SK-N-SH (cell line): ENCODE data around the gene LARGE1. TPM values are rescaled to one million over a fixed set of nuclear protein-coding genes. Genes with fewer than 3 reads are reported as not detected.

ENCODE experiments used
- CTCF ChIA-PET: fragments of 300-600, 350-600 bp; formaldehyde crosslinking; extraction: SDS; loops from one replicate; lab custom pipeline; 2021; lab: Yijun Ruan, JAX
- POLR2A ChIA-PET: fragments of 350-600 bp; sonication (Branson Sonifier 250); formaldehyde crosslinking; extraction: SDS; loops from one replicate; lab custom pipeline; 2020; ENCODE audit warnings: antibody characterized with exemption, inconsistent platforms; lab: Yijun Ruan, JAX
- DNase-seq: peaks from one replicate; pipeline ENCODE4 v3.0.0; 2012
- H2AFZ ChIP-seq: fragments of 200-600 bp; sonication (generic); 2 replicates; pipeline ENCODE4 v1.8.1; 2016; ENCODE audit warnings: antibody characterized with exemption, mild to moderate bottlenecking, low read depth
- H3F3A ChIP-seq: fragments of 200-600 bp; sonication (generic); replicated peaks from 2 replicates; pipeline ENCODE3; 2016; ENCODE audit warnings: antibody characterized with exemption, mild to moderate bottlenecking; ENCODE audit not compliant: insufficient read depth
- H3K27ac ChIP-seq, 2 experiments: fragments of 200-500 bp in 1 of 2; fragments of 200-600 bp in 1 of 2; sonication (Bioruptor generic) in 1 of 2; sonication (generic), shearing (Covaris generic) in 1 of 2; 2 replicates each; pipeline versions ENCODE4 v1.5.1 to v1.6.1; 2014 to 2016; ENCODE audit warnings: low read depth in 2 of 2, inconsistent platforms in 1 of 2, low read length in 1 of 2, mild to moderate bottlenecking in 1 of 2, mixed read lengths in 1 of 2
- H3K27me3 ChIP-seq: fragments of 200-600 bp; sonication (generic), shearing (Covaris generic); 2 replicates; pipeline ENCODE4 v1.6.1; 2016; ENCODE audit warnings: mixed run types; ENCODE audit not compliant: insufficient read depth
- H3K36me3 ChIP-seq, 2 experiments: fragments of 200-500 bp in 1 of 2; fragments of 200-600 bp in 1 of 2; sonication (Bioruptor generic) in 1 of 2; sonication (generic) in 1 of 2; replicated peaks in 1 of 2; 2 replicates each; pipeline versions ENCODE3 to v1.5.1; 2014 to 2016; ENCODE audit warnings: low read length in 1 of 2, mild to moderate bottlenecking in 1 of 2; ENCODE audit not compliant: insufficient read depth in 2 of 2, control insufficient read depth in 1 of 2
- H3K4me1 ChIP-seq, 2 experiments: fragments of 200-500 bp in 1 of 2; fragments of 200-600 bp in 1 of 2; sonication (Bioruptor generic) in 1 of 2; sonication (generic), shearing (Covaris generic) in 1 of 2; 2 replicates each; pipeline versions ENCODE4 v1.5.1 to v1.6.1; 2014 to 2016; ENCODE audit warnings: low read depth in 1 of 2, low read length in 1 of 2, mixed run types in 1 of 2; ENCODE audit not compliant: insufficient read depth in 2 of 2, control insufficient read depth in 1 of 2
- H3K4me2 ChIP-seq: fragments of 200-600 bp; sonication (generic), shearing (Covaris generic); 2 replicates; pipeline ENCODE4 v1.6.1; 2017; ENCODE audit warnings: mixed run types
- H3K4me3 ChIP-seq, 2 experiments: fragments of 200-500 bp in 1 of 2; fragments of 200-600 bp in 1 of 2; sonication (Bioruptor generic) in 1 of 2; sonication (generic), shearing (Covaris generic) in 1 of 2; 2 replicates each; pipeline versions ENCODE4 v1.5.1 to v1.8.1; 2014 to 2016; ENCODE audit warnings: low read depth in 2 of 2, inconsistent platforms in 1 of 2, low read length in 1 of 2, mild to moderate bottlenecking in 1 of 2, mixed read lengths in 1 of 2, moderate library complexity in 1 of 2
- H3K79me2 ChIP-seq: fragments of 200-600 bp; sonication (generic); 2 replicates; pipeline ENCODE4 v1.8.1; 2017; ENCODE audit warnings: mild to moderate bottlenecking; ENCODE audit not compliant: insufficient read depth
- H3K9ac ChIP-seq: fragments of 200-600 bp; sonication (generic); 2 replicates; pipeline ENCODE4 v1.6.1; 2017; ENCODE audit warnings: mixed run types
- H3K9me2 ChIP-seq: fragments of 200-600 bp; sonication (generic); 2 replicates; pipeline ENCODE4 v1.6.1; 2017; ENCODE audit warnings: mixed run types
- H3K9me3 ChIP-seq: fragments of 200-600 bp; sonication (generic); 2 replicates; pipeline ENCODE4 v1.6.1; 2017; ENCODE audit warnings: mixed run types, mild to moderate bottlenecking, moderate library complexity
- H4K20me1 ChIP-seq: fragments of 200-600 bp; sonication (generic); 2 replicates; pipeline ENCODE4 v1.6.1; 2017; ENCODE audit warnings: mild to moderate bottlenecking, mixed run types; ENCODE audit not compliant: insufficient read depth
- CHD2 ChIP-seq: fragments of 150-350 bp; IDR thresholded peaks from 2 replicates; pipeline ENCODE4 v1.6.1; 2018; ENCODE audit warnings: low read length; ENCODE audit not compliant: partially characterized antibody
- ELF1 ChIP-seq: IDR thresholded peaks from 2 replicates; pipeline ENCODE4 v1.4.0; 2012
- FOSL2 ChIP-seq: IDR thresholded peaks from 2 replicates; pipeline ENCODE4 v1.4.0; 2012; ENCODE audit warnings: low read depth, mild to moderate bottlenecking, moderate library complexity, borderline replicate concordance
- FOXM1 ChIP-seq: IDR thresholded peaks from 2 replicates; pipeline ENCODE4 v1.4.0; 2012; ENCODE audit warnings: low read depth, mild to moderate bottlenecking
- GABPA ChIP-seq: IDR thresholded peaks from 2 replicates; pipeline ENCODE4 v1.4.0; 2012; ENCODE audit warnings: low read depth, mild to moderate bottlenecking
- GATA2 ChIP-seq: sonication (generic); formaldehyde crosslinking; IDR thresholded peaks from 2 replicates; pipeline ENCODE4 v1.5.0; 2020; ENCODE audit warnings: mild to moderate bottlenecking, missing genetic modification reagents
- JUND ChIP-seq: IDR thresholded peaks from 2 replicates; pipeline ENCODE4 v1.4.0; 2012
- MEF2A ChIP-seq: IDR thresholded peaks from 2 replicates; pipeline ENCODE4 v1.4.0; 2012; ENCODE audit warnings: low read depth, borderline replicate concordance
- MXI1 ChIP-seq: IDR thresholded peaks from 2 replicates; pipeline ENCODE4 v1.6.1; 2012; ENCODE audit warnings: mild to moderate bottlenecking, low read depth, low read length, improper control_type of control experiment
- NFIC ChIP-seq: IDR thresholded peaks from 2 replicates; pipeline ENCODE4 v1.4.0; 2012; ENCODE audit warnings: borderline replicate concordance
- NRF1 ChIP-seq: IDR thresholded peaks from 2 replicates; pipeline ENCODE4 v1.6.1; 2012; ENCODE audit warnings: low read depth, mild to moderate bottlenecking, low read length
- RAD21 ChIP-seq: IDR thresholded peaks from 2 replicates; pipeline ENCODE4 v1.6.1; 2012; ENCODE audit warnings: mild to moderate bottlenecking, low read length
- RXRA ChIP-seq: IDR thresholded peaks from 2 replicates; pipeline ENCODE4 v1.4.0; 2012; ENCODE audit warnings: low read depth, mild to moderate bottlenecking, borderline replicate concordance
- SMC3 ChIP-seq: IDR thresholded peaks from 2 replicates; pipeline ENCODE4 v1.6.1; 2012; ENCODE audit warnings: low read depth, low read length, improper control_type of control experiment
- TEAD4 ChIP-seq: IDR thresholded peaks from 2 replicates; pipeline ENCODE4 v1.4.0; 2012; ENCODE audit warnings: mild to moderate bottlenecking, borderline replicate concordance; ENCODE audit not compliant: insufficient read depth
- YY1 ChIP-seq: IDR thresholded peaks from 2 replicates; pipeline ENCODE4 v1.4.0; 2012; ENCODE audit warnings: low read depth, mild to moderate bottlenecking
- WGBS: methylation state at CpG from one replicate; pipeline ENCODE4 v1.1.6; 2017; ENCODE audit warnings: low lambda C conversion rate; 5-methylcytosine and 5-hydroxymethylcytosine counted together
- polyA plus RNA-seq, 3 experiments: library from polyadenylated mRNA; depleted of rRNA; stranded (reverse); fragments of >200 nt; gene quantifications; 2 replicates each; pipeline ENCODE4 v1.2.3, GENCODE V29; 2012
- TF ChIP-seq, protein P1 (sequence below): fragments of 200-600 bp; sonication (generic); IDR thresholded peaks from 2 replicates; pipeline ENCODE4 v1.6.1; 2017; ENCODE audit warnings: antibody characterized with exemption, mild to moderate bottlenecking, moderate library complexity
- TF ChIP-seq, protein P2 (sequence below): IDR thresholded peaks from 2 replicates; pipeline ENCODE4; 2012
- TF ChIP-seq, protein P3 (sequence below): IDR thresholded peaks from 2 replicates; pipeline ENCODE4 v1.4.0; 2012; ENCODE audit warnings: low read depth, borderline replicate concordance
- TF ChIP-seq, protein P4 (sequence below): IDR thresholded peaks from 2 replicates; pipeline ENCODE4 v1.6.1; 2012; ENCODE audit warnings: mild to moderate bottlenecking, low read depth, low read length, moderate library complexity
- TF ChIP-seq, protein P5 (sequence below): IDR thresholded peaks from 2 replicates; pipeline ENCODE4 v1.4.0; 2012; ENCODE audit warnings: low read depth

LARGE1 gene
- polyA plus RNA-seq, 1 of the 3 experiments (the other 2 are of a cell fraction) = 1.1 TPM

DNA sequence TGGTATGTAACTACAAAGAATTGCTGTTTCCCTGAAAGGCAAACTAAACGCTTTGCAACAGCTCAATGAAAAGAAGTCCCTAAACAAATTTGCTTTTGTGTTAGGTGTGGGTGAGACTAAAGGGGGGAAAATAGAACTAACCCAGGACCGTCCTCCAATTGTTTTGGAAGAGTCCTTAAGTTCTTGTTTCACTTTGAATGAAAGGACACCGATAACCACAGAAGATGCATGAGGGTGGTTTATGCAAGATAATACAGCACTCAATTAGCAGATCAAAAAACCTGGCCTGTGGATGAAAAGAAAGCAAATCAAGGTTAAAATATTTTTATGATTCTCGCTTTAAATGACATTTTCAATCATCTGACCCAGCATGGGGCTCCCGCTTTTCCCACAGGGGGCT is 557.6 kb downstream of the LARGE1 start:
- Histone ChIP-seq H3K4me1 (no peaks in the 10 kb centered on the region), H3F3A (no peaks in the 10 kb centered on the region), H3K79me2 (no peaks in the 10 kb centered on the region), H3K9me3 (no peaks in the 10 kb centered on the region), H3K27me3 (no peaks in the 10 kb centered on the region), H3K4me3 (no peak overlapping the region), H3K36me3 (no peaks in the 10 kb centered on the region), H3K4me2 (no peak overlapping the region), H3K27ac (no peak overlapping the region), H3K9ac (no peak overlapping the region), H2AFZ (no peak overlapping the region), H4K20me1 (no peaks in the 10 kb centered on the region), H3K9me2 (no peaks in the 10 kb centered on the region)
- POLR2A ChIA-PET = no interaction called here
- CTCF ChIA-PET = interaction anchor here (0.7 kb wide), 1 partner anchor 1775 kb away, joined by 3 read pairs; no protein-coding TSS in a partner anchor
- WGBS = 42% methylated on average over 5 of the region's 5 CpGs
- no peak for DNase-seq
- TF ChIP-seq, protein P1, sequence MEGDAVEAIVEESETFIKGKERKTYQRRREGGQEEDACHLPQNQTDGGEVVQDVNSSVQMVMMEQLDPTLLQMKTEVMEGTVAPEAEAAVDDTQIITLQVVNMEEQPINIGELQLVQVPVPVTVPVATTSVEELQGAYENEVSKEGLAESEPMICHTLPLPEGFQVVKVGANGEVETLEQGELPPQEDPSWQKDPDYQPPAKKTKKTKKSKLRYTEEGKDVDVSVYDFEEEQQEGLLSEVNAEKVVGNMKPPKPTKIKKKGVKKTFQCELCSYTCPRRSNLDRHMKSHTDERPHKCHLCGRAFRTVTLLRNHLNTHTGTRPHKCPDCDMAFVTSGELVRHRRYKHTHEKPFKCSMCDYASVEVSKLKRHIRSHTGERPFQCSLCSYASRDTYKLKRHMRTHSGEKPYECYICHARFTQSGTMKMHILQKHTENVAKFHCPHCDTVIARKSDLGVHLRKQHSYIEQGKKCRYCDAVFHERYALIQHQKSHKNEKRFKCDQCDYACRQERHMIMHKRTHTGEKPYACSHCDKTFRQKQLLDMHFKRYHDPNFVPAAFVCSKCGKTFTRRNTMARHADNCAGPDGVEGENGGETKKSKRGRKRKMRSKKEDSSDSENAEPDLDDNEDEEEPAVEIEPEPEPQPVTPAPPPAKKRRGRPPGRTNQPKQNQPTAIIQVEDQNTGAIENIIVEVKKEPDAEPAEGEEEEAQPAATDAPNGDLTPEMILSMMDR = no peak
- no peak for TF ChIP-seq YY1
- TF ChIP-seq, protein P2, sequence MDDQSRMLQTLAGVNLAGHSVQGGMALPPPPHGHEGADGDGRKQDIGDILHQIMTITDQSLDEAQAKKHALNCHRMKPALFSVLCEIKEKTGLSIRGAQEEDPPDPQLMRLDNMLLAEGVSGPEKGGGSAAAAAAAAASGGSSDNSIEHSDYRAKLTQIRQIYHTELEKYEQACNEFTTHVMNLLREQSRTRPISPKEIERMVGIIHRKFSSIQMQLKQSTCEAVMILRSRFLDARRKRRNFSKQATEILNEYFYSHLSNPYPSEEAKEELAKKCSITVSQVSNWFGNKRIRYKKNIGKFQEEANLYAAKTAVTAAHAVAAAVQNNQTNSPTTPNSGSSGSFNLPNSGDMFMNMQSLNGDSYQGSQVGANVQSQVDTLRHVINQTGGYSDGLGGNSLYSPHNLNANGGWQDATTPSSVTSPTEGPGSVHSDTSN = no peak
- no peak for TF ChIP-seq JUND
- no peak for TF ChIP-seq NFIC
- TF ChIP-seq MXI1 = no peak
- no peak for TF ChIP-seq GATA2
- no peak for TF ChIP-seq RAD21
- TF ChIP-seq CHD2 = no peak
- TF ChIP-seq MEF2A = no peak
- TF ChIP-seq ELF1 = no peak

DNA sequence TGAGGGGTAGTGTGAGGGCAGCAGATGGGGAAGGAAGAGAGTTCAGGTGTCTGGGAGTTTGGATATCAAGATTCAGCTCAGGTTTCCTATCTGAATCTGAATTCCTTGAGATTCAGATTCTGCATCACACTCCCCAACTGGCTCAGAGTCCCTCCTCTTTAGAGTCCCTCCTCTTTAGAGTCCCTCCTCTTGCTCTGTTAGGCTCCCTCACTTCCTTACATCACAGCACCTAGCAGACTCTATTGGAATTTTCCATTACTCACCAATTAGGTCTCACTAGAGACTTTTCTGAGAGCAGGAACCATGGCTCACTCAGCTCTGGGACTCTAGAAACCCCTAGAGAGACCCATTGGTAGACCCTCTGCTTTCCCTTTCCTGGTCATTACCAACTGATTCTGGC is 558.7 kb downstream of the LARGE1 start:
- H3F3A ChIP-seq = no peaks in the 10 kb centered on the region
- H3K79me2 ChIP-seq = no peaks in the 10 kb centered on the region
- no peak for DNase-seq
- ChIA-PET POLR2A (no interaction called here), CTCF (interaction anchor here (1.3 to 1.4 kb wide), 2 partner anchors 11 to 60 kb away, joined by 4 to 5 read pairs; no protein-coding TSS in a partner anchor)
- H2AFZ ChIP-seq = no peak overlapping the region
- H3K27me3 ChIP-seq = no peaks in the 10 kb centered on the region
- H4K20me1 ChIP-seq = no peaks in the 10 kb centered on the region
- H3K4me2 ChIP-seq = no peak overlapping the region
- no peak overlapping the region for H3K27ac ChIP-seq
- no peaks in the 10 kb centered on the region for H3K36me3 ChIP-seq
- H3K4me3 ChIP-seq = no peak overlapping the region
- H3K9ac ChIP-seq = no peak overlapping the region
- no peaks in the 10 kb centered on the region for H3K9me2 ChIP-seq
- no peaks in the 10 kb centered on the region for H3K4me1 ChIP-seq
- no peaks in the 10 kb centered on the region for H3K9me3 ChIP-seq
- TF ChIP-seq, protein P3, sequence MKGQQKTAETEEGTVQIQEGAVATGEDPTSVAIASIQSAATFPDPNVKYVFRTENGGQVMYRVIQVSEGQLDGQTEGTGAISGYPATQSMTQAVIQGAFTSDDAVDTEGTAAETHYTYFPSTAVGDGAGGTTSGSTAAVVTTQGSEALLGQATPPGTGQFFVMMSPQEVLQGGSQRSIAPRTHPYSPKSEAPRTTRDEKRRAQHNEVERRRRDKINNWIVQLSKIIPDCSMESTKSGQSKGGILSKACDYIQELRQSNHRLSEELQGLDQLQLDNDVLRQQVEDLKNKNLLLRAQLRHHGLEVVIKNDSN = no peak
- TF ChIP-seq FOXM1 = no peak
- TF ChIP-seq, protein P4, sequence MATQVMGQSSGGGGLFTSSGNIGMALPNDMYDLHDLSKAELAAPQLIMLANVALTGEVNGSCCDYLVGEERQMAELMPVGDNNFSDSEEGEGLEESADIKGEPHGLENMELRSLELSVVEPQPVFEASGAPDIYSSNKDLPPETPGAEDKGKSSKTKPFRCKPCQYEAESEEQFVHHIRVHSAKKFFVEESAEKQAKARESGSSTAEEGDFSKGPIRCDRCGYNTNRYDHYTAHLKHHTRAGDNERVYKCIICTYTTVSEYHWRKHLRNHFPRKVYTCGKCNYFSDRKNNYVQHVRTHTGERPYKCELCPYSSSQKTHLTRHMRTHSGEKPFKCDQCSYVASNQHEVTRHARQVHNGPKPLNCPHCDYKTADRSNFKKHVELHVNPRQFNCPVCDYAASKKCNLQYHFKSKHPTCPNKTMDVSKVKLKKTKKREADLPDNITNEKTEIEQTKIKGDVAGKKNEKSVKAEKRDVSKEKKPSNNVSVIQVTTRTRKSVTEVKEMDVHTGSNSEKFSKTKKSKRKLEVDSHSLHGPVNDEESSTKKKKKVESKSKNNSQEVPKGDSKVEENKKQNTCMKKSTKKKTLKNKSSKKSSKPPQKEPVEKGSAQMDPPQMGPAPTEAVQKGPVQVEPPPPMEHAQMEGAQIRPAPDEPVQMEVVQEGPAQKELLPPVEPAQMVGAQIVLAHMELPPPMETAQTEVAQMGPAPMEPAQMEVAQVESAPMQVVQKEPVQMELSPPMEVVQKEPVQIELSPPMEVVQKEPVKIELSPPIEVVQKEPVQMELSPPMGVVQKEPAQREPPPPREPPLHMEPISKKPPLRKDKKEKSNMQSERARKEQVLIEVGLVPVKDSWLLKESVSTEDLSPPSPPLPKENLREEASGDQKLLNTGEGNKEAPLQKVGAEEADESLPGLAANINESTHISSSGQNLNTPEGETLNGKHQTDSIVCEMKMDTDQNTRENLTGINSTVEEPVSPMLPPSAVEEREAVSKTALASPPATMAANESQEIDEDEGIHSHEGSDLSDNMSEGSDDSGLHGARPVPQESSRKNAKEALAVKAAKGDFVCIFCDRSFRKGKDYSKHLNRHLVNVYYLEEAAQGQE = no peak
- no peak for TF ChIP-seq FOSL2
- TF ChIP-seq, protein P5, sequence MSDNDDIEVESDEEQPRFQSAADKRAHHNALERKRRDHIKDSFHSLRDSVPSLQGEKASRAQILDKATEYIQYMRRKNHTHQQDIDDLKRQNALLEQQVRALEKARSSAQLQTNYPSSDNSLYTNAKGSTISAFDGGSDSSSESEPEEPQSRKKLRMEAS = no peak
- TF ChIP-seq, protein P1 = no peak
- TF ChIP-seq TEAD4 = no peak
- no peak for TF ChIP-seq NRF1
- no peak for TF ChIP-seq GABPA
- TF ChIP-seq MEF2A = no peak
- TF ChIP-seq ELF1 = no peak
- TF ChIP-seq RXRA = no peak
- no peak for TF ChIP-seq SMC3
